ENCODE measurements around the gene ARHGEF28. TPM values are rescaled to one million over a fixed set of nuclear protein-coding genes. Genes with fewer than 3 reads are reported as not detected.

Gene ARHGEF28
- total RNA-seq, 1 experiment from 2014 or later: 0.57 TPM

DNA sequence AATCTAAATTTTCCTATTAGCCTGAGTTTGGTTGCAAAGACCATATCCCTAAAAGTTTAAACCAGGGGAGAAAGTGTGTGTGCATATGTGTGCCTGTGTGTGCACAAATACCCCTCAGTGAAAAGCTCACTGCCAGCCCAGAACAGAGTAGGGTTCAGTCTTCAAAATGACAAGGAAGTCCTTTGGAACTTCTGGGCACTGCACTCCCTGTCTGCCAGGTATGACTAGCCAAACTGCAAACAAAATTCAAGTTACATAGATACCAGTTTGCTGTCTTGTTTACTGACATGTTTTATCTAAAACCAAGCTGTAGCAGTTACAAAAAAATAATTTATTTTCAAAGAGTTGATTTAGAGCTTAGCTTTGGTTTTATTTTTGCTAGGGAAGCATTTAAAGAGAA lies 100.1 kb downstream of the ARHGEF28 start:
- H3K4me2 ChIP-seq (ENCODE audit: insufficient read depth, insufficient read length, low read length): no peak overlapping the region
- H4K5ac ChIP-seq (ENCODE audit: insufficient read length, low read depth, low read length): no peak overlapping the region
- no peaks in the 10 kb centered on the region for H3K79me2 ChIP-seq (ENCODE audit: insufficient read depth, low read length)
- no peak overlapping the region for H3T11ph ChIP-seq (ENCODE audit: low read length)
- H3K9ac ChIP-seq (ENCODE audit: extremely low read depth, insufficient read length, low read length): no peak overlapping the region
- no peaks in the 10 kb centered on the region for H3K9me3 Mint-ChIP-seq
- no peaks in the 10 kb centered on the region for H3K4me1 ChIP-seq (ENCODE audit: insufficient read depth, low read length)
- H2BK120ac ChIP-seq (ENCODE audit: low read depth, low read length, poor library complexity, severe bottlenecking): no peak overlapping the region
- H4K91ac ChIP-seq (ENCODE audit: insufficient read length, low read depth, low read length): no peak overlapping the region
- H3K27ac Mint-ChIP-seq: no peak overlapping the region
- no peak overlapping the region for H2BK20ac ChIP-seq (ENCODE audit: low read depth, low read length, poor library complexity, severe bottlenecking)
- no peaks in the 10 kb centered on the region for H3K4me1 Mint-ChIP-seq
- TF ChIP-seq, protein P1, sequence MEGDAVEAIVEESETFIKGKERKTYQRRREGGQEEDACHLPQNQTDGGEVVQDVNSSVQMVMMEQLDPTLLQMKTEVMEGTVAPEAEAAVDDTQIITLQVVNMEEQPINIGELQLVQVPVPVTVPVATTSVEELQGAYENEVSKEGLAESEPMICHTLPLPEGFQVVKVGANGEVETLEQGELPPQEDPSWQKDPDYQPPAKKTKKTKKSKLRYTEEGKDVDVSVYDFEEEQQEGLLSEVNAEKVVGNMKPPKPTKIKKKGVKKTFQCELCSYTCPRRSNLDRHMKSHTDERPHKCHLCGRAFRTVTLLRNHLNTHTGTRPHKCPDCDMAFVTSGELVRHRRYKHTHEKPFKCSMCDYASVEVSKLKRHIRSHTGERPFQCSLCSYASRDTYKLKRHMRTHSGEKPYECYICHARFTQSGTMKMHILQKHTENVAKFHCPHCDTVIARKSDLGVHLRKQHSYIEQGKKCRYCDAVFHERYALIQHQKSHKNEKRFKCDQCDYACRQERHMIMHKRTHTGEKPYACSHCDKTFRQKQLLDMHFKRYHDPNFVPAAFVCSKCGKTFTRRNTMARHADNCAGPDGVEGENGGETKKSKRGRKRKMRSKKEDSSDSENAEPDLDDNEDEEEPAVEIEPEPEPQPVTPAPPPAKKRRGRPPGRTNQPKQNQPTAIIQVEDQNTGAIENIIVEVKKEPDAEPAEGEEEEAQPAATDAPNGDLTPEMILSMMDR (conservative IDR thresholded peaks at IDR 0.05): no peak
- no peak overlapping the region for H2AK5ac ChIP-seq (ENCODE audit: insufficient read length, low read length)
- no peak overlapping the region for H3K4me3 Mint-ChIP-seq
- H3K23me2 ChIP-seq (ENCODE audit: insufficient read length, low read depth, low read length, poor library complexity, severe bottlenecking): no peaks in the 10 kb centered on the region
- H3K36me3 Mint-ChIP-seq (ENCODE audit: insufficient read depth in 1 of 3, low read depth in 3 of 3): no peaks in the 10 kb centered on the region
- no peaks in the 10 kb centered on the region for H4K20me1 ChIP-seq (ENCODE audit: control insufficient read depth, insufficient read depth, insufficient read length)
- H2BK5ac ChIP-seq (ENCODE audit: insufficient read length, low read length): no peak overlapping the region
- no peak for DNase-seq
- H3K14ac ChIP-seq (ENCODE audit: insufficient read depth, low read length): no peak overlapping the region
- H4K8ac ChIP-seq (replicated peaks; ENCODE audit: insufficient read length, low read depth, low read length): no peak overlapping the region
- H3K27me3 ChIP-seq (ENCODE audit: insufficient read depth, low read length): no peaks in the 10 kb centered on the region
- no peak overlapping the region for H2BK12ac ChIP-seq (ENCODE audit: insufficient read length, low read depth, low read length)
- no peak overlapping the region for H3K4ac ChIP-seq (ENCODE audit: low read depth, low read length)
- no peak overlapping the region for H3K27ac ChIP-seq (ENCODE audit: insufficient read length, low read depth, low read length)
- H2BK15ac ChIP-seq (ENCODE audit: low read depth, low read length): no peak overlapping the region
- H2AFZ ChIP-seq (ENCODE audit: low read length): no peak overlapping the region
- no peak overlapping the region for H3K56ac ChIP-seq (ENCODE audit: insufficient read length, low read depth, low read length)
- H3K79me1 ChIP-seq (ENCODE audit: insufficient read depth, low read depth, low read length, poor library complexity, severe bottlenecking): no peaks in the 10 kb centered on the region
- H3K23ac ChIP-seq (ENCODE audit: insufficient read length, low read depth, low read length): no peak overlapping the region
- H3K18ac ChIP-seq (ENCODE audit: insufficient read length, low read depth, low read length): no peak overlapping the region
- H3K27me3 Mint-ChIP-seq (ENCODE audit: low read depth): no peaks in the 10 kb centered on the region
- no peaks in the 10 kb centered on the region for H3K9me3 ChIP-seq (ENCODE audit: control insufficient read depth, low read depth, low read length)
